Central memory CD8-positive, alpha-beta T cell (primary cell): ENCODE results near the gene SH2D1A.
A peak's percentile ranks its signal among the peaks of the same experiment; 100 is the strongest.
"Not testable (repeated sequence)": the region's sequence is repeated elsewhere in the genome, so short reads cannot be mapped to it uniquely, and the experiment has no call there.

ENCODE experiments used
- ATAC-seq: fragments of 150-1000 bp; cut with Tn5 transposase; replicated peaks from 2 replicates; pipeline ENCODE4 v1.10.0; 2022; ENCODE audit warnings: mild to moderate bottlenecking, moderate FRiP score, moderate number of reproducible peaks; ENCODE audit not compliant: poor library complexity, severe bottlenecking; ENCODE audit errors: extremely low read depth
- DNase-seq, 2 donors: peaks; one replicate each; pipeline ENCODE4 v3.0.0; 2021; ENCODE audit warnings: low spot score in 2 of 2
- H3K27ac Mint-ChIP-seq: one replicate; pipeline ENCODE4 v1.8.0; 2022; ENCODE audit warnings: low read depth, mild to moderate bottlenecking, moderate library complexity, mixed read lengths
- H3K27me3 Mint-ChIP-seq: one replicate; pipeline ENCODE4 v1.8.0; 2022; ENCODE audit warnings: mixed read lengths
- H3K36me3 Mint-ChIP-seq: one replicate; pipeline ENCODE4 v1.8.0; 2022; ENCODE audit warnings: mild to moderate bottlenecking, moderate library complexity, mixed read lengths; ENCODE audit not compliant: insufficient read depth
- H3K4me1 Mint-ChIP-seq: one replicate; pipeline ENCODE4 v1.8.0; 2022; ENCODE audit warnings: mixed read lengths
- H3K4me3 Mint-ChIP-seq: one replicate; pipeline ENCODE4 v1.8.0; 2022; ENCODE audit warnings: mild to moderate bottlenecking, moderate library complexity, mixed read lengths
- H3K9me3 Mint-ChIP-seq: one replicate; pipeline ENCODE4 v1.8.0; 2022; ENCODE audit warnings: mixed read lengths

The SH2D1A gene

DNA sequence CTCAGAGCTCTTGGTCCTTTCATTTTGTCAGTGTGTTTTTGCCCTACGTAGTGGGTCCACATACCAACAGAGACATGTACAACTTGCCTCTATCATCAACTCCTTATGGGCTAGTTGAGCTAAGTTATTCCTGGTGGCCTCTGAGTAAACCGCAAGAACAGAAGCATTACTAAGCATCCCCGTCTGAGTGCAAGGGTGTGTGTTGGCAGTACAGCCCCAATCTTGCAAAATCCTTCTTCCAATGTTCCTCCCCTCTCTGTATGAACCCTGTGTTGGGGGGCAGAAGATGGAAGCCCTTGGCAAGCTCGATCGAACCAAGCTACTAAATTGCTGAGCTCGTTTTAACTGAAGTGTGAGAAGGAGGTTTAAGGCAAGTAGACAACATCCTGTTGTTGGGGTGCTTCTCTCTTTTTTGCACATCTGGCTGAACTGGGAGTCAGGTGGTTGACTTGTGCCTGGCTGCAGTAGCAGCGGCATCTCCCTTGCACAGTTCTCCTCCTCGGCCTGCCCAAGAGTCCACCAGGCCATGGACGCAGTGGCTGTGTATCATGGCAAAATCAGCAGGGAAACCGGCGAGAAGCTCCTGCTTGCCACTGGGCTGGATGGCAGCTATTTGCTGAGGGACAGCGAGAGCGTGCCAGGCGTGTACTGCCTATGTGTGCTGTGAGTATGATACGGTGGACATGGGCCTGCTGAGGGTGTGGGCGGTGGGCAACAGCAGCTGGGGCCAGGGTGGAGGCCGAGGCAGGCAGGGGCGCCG lies at the start of gene SH2D1A:
TSS of gene SH2D1A (plus strand) at position 447 of the 760 bp plus-strand sequence. CDS start at position 527, 80 bp downstream.
- Mint-ChIP-seq H3K9me3 (no peaks in the 10 kb centered on the region), H3K27ac (peak within 1 kb of the TSS; percentile 89), H3K27me3 (no peaks in the 10 kb centered on the region), H3K36me3 (peaks cover 17% of the 10 kb centered on the region), H3K4me1 (peaks cover 31% of the 10 kb centered on the region), H3K4me3 (peak within 1 kb of the TSS; percentile 95)
- ATAC-seq (peak; percentile 44), DNase-seq (peak in 1 of 2 donors; percentile 39)

DNA sequence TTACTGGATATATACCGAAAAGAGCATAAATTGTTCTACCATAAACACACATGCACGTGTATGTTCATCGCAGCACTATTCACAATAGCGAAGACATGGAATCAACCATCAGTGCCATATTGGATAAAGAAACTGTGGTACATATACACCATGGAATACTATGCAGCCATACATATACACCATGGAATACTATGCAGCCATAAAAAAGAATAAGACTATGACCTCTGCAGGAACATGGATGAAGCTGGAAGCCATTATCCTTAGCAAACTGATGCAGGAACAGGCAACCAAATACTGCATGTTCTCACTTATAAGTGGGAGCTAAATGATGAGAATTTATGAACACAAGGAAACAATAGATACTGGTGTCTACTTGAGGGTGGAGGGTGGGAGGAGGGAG lies 47.0 kb upstream of the SH2D1A start:
- DNase-seq, ATAC-seq, H3K4me3 Mint-ChIP-seq, H3K27me3 Mint-ChIP-seq, H3K9me3 Mint-ChIP-seq, H3K36me3 Mint-ChIP-seq, H3K27ac Mint-ChIP-seq: not testable (repeated sequence)
- peaks cover 16% of the 10 kb centered on the region for H3K4me1 Mint-ChIP-seq

DNA sequence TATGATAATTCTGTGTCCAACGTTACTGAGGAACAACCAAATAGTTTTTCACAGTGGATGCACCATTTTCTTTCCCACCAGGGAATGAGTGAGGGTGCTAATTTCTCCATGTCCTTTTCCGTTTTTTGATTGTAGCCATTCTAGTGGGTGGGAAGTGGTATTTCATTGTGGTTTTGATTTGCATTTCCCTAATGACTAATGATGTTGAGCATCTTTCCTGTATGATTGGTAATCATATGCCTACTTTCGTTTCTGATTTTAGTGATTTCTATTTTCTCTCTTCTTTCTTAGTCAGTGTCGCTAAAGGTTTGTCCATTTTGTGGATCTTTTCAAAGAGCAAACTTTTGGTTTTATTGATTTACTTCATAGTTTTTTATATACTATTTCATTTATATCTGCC lies 46.0 kb upstream of the SH2D1A start:
- H3K27ac Mint-ChIP-seq, result peak overlapping the region; percentile 93
- ATAC-seq (peak; percentile 70), DNase-seq (no peak)
- H3K4me1 Mint-ChIP-seq, result peaks cover 22% of the 10 kb centered on the region
- H3K4me3 Mint-ChIP-seq, result peak overlapping the region; percentile 78
- H3K36me3 Mint-ChIP-seq, result peaks cover 7% of the 10 kb centered on the region
- no peaks in the 10 kb centered on the region for H3K9me3 Mint-ChIP-seq
- no peaks in the 10 kb centered on the region for H3K27me3 Mint-ChIP-seq

DNA sequence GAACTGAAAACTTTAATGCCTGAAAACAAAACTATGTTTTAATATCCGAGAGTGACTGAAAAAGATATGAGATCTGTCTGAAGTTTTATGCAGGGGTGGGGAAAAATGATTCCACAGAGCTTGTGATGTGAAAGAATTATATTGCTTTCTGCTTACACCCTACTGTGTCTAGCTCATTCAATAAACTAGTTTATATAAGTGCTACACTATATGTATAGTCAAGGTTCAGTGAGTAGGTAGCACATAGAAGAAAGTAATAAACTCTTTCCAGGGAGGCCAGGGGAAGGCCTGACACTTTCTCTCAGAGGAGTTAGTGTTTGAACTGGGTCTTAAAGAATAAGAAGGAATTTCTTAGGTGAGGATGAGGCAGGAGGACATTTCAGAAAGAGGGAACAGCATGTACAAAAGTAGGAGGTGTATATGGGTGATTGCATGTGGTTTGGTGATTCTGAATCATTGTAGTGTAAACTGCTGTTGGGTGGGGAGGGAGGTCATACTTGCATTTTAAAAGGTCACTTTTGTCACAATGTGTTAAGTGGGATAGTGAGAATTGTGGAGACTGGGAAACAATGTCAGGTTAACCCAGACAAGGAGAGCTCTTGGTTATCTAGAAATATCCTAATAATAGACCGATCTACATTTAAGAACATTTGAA lies 39.0 kb upstream of the SH2D1A start:
- ATAC-seq, result no peak
- peak overlapping the region; percentile 59 for H3K27ac Mint-ChIP-seq
- H3K4me1 Mint-ChIP-seq, result peaks cover 37% of the 10 kb centered on the region
- H3K27me3 Mint-ChIP-seq, result no peaks in the 10 kb centered on the region
- no peak overlapping the region for H3K4me3 Mint-ChIP-seq
- H3K36me3 Mint-ChIP-seq, result peaks cover 5% of the 10 kb centered on the region
- no peak for DNase-seq
- H3K9me3 Mint-ChIP-seq, result no peaks in the 10 kb centered on the region

DNA sequence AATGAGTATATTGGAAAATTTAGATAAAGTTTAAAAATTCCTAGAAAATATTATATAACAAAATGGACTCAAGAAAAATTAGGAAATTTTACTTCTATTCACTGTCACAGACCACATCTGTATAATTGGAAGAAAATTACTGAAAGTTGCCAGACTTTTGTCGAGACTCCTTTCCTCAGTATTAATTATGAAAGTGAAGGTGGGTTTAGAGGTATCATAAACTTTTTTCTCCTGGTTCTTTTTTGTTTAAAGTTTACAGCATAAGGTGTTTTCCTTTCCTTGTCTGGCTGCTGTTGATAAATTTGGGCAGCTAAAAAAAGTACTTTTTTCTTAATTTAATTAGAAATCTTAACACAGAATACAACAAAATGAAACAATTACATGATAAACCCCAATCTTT lies 20.6 kb upstream of the SH2D1A start:
- H3K4me3 Mint-ChIP-seq, result no peak overlapping the region
- H3K4me1 Mint-ChIP-seq, result peaks cover 22% of the 10 kb centered on the region
- H3K27ac Mint-ChIP-seq, result no peak overlapping the region
- no peaks in the 10 kb centered on the region for H3K9me3 Mint-ChIP-seq
- DNase-seq (no peak), ATAC-seq (no peak)
- no peaks in the 10 kb centered on the region for H3K36me3 Mint-ChIP-seq
- no peaks in the 10 kb centered on the region for H3K27me3 Mint-ChIP-seq

DNA sequence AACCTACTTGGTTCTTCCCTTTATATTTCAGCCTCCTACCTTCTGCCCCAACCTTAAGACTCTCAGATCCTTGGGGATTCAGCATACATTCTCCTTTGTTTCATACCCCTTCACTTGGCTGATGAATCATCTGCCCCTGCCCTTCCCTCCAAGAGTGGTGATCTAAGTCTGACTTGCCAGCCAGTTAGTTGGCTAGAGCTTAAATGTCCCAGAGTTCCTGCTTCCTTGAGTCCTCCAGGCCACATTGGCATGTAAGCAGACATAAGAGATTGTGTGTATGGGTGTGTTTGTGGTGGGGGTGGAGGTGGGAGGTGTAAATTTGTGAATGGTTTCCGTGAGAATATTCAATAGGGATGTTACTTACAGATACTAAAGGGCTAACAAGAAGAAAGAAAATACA lies 17.6 kb upstream of the SH2D1A start:
- peaks cover 27% of the 10 kb centered on the region for H3K4me1 Mint-ChIP-seq
- ATAC-seq, result no peak
- no peak overlapping the region for H3K4me3 Mint-ChIP-seq
- H3K27ac Mint-ChIP-seq, result no peak overlapping the region
- DNase-seq, result no peak
- no peaks in the 10 kb centered on the region for H3K36me3 Mint-ChIP-seq
- no peaks in the 10 kb centered on the region for H3K9me3 Mint-ChIP-seq
- H3K27me3 Mint-ChIP-seq, result no peaks in the 10 kb centered on the region

DNA sequence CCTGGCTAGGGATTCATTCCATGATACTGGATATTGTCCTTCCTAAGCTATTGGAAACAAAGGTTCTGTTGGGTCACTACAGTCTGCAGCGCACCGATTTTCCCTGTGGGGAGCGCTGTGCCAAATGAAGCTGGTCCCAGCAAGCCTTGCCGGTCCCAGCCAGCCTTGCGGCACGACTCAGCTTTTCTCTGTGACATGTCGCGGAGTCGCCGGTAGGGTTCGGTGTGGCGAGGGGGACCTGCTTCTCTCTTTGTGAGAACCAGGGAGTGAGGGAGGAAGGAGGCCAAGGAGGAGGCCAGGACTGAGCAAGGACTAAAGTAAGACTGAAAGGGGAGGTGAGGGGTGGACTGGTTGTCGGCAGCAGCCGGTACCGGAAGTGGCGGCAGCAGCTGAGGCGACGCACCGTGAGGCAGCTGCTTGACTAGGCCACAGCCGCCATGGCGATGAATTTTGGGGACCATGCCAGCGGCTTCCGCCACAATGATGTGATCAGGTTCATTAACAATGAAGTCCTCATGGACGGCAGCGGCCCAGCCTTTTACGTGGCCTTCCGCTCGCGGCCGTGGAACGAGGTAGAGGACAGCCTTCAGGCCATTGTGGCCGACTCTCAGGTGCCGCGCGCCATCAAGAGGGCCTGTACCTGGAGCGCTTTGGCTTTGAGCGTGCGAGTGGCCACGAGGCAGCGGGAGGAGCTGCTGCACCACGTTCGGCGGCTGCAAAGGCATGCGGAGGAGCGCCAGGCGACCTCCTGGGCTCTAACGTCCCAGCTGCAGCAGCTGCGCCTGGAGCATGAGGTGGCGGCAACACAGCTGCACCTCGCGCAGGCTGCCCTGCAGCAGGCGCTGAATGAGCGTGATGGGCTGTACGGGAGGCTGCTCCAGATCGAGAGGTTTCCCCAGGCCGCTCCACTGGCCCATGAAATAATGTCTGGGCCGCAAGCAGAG lies 13.6 kb upstream of the SH2D1A start, which contains the start of gene TEX13D:
TSS of gene TEX13D (plus strand) at position 180 of the 944 bp plus-strand sequence. CDS start at position 438, 258 bp downstream.
- no peaks in the 10 kb centered on the region for H3K27me3 Mint-ChIP-seq
- no peak for DNase-seq
- H3K4me3 Mint-ChIP-seq, result no peak within 1 kb of the TSS
- ATAC-seq, result no peak
- H3K4me1 Mint-ChIP-seq, result peaks cover 43% of the 10 kb centered on the region
- no peak within 1 kb of the TSS for H3K27ac Mint-ChIP-seq
- no peaks in the 10 kb centered on the region for H3K36me3 Mint-ChIP-seq
- no peaks in the 10 kb centered on the region for H3K9me3 Mint-ChIP-seq

DNA sequence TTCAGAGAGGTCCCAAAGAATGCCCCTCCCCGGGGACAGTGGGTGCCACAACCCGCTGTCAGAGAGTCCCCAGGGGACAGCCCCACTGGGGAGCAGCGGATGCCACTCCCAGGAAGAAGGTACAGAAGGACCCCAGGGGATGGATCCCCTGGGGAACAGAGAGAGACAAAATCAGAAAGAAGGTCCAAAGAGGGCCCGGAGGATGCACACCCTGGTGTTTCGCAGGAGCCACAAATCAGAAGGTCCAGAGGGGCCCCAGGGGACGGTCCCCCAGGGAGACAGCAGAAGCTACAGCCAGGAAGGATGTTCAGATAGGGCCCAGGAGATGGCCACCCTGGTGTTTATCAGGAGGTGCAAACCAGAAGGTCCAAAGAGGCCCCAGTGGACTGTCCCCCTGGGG lies 12.5 kb upstream of the SH2D1A start:
- no peak for ATAC-seq
- peaks cover 39% of the 10 kb centered on the region for H3K4me1 Mint-ChIP-seq
- no peak overlapping the region for H3K4me3 Mint-ChIP-seq
- no peak overlapping the region for H3K27ac Mint-ChIP-seq
- no peaks in the 10 kb centered on the region for H3K36me3 Mint-ChIP-seq
- DNase-seq, result no peak
- H3K9me3 Mint-ChIP-seq, result no peaks in the 10 kb centered on the region
- H3K27me3 Mint-ChIP-seq, result no peaks in the 10 kb centered on the region

DNA sequence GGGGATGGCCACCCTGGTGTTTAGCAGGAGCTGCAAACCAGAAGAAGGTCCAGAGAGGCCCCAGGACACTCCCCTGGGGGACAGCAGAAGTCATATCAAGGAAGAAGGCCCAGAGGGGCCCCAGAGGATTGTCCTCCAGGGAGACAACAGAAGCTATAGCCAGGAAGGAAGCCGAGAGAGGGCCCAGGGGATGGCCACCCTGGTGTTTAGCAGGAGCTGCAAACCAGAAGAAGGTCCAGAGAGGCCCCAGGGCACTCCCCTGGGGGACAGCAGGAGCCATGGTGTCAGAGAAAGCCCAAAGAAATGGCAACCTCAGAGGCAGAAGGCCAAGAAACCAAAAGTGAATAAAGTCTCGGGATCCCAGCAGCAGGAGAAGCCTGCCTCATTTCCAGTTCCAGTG lies 11.8 kb upstream of the SH2D1A start:
- not testable (repeated sequence) for H3K36me3 Mint-ChIP-seq, H3K4me3 Mint-ChIP-seq, DNase-seq, H3K9me3 Mint-ChIP-seq, ATAC-seq, H3K27me3 Mint-ChIP-seq, H3K27ac Mint-ChIP-seq
- H3K4me1 Mint-ChIP-seq, result peaks cover 38% of the 10 kb centered on the region

DNA sequence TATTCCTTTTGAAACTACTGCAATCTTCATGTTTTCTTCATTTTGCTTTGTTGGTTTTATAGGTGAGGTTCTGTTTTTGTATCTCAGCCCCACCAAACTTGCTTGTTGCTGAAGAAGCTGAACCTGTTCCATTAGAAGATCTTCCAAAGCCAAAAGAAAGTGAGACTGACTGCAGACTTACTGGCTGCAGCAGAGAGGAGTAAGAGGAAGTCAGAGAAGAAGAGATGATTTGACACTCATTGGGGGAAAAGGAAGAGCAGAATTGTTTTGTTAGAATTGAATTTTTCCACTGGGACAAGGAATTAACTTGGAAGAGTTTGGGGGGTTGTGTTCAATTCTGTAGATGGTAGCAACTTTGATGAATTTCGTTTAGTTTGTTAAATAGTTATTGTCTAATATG lies 10.8 kb upstream of the SH2D1A start:
- Mint-ChIP-seq H3K9me3 (no peaks in the 10 kb centered on the region), H3K4me1 (peaks cover 33% of the 10 kb centered on the region), H3K36me3 (no peaks in the 10 kb centered on the region), H3K4me3 (peak overlapping the region; percentile 10), H3K27ac (peak overlapping the region; percentile 52), H3K27me3 (no peaks in the 10 kb centered on the region)
- DNase-seq (no peak), ATAC-seq (no peak)

DNA sequence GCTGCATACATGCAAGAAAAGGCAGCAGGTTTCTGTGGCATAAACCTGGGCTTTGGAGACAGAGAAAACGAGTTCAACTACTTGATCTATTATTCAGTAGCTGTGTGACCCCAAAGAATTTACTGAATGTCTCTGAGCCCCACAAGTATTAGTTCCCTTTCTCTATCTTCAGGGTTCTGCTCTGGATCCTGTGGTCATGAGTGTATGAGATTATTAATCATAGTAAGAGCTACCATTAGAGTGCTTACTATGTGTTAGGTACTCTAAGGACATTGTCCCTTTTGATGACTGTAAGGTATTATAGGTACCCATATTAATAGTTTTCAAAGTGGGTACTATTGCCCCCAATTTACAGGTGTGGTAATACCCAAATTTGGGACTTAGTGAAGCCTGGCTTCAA lies 8.4 kb upstream of the SH2D1A start:
- ATAC-seq, result no peak
- DNase-seq, result no peak
- no peak overlapping the region for H3K4me3 Mint-ChIP-seq
- no peaks in the 10 kb centered on the region for H3K9me3 Mint-ChIP-seq
- H3K4me1 Mint-ChIP-seq, result peaks cover 40% of the 10 kb centered on the region
- peaks cover 3% of the 10 kb centered on the region for H3K36me3 Mint-ChIP-seq
- no peak overlapping the region for H3K27ac Mint-ChIP-seq
- no peaks in the 10 kb centered on the region for H3K27me3 Mint-ChIP-seq

DNA sequence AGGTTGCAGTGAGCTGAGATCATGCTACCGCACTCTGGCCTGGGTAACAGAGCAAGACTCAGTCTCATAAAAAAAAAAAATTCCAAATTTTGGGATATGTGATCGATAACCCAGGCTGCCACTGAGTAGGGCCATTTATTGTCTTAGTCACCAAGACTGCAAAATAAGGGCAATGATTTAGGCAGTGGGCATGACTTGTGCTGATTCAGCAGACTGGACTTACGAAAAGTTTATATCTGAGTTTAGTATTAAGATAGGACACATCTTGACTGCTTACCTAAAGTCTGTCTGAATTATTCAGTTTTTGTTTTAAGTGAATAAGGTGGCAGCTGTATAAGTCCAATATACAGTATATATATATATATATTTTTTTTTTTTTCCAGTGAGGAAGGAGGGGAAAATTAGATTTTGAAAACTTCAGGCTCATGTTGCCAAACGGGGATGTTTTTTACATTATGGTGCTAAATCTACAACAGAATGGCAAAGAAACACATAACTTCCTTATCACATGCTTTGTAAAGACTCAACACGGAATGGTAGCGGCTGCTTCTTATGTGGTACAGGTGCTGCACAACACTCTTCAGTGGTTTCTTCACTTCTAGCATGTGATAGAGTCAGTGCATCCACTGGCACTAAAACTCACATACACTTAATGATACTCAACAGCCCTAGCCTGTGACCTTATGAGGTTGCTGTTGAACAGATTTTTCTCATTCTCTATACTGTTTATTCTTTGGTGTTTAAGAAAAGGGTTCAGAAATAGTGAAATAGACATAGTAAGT lies 7.4 kb upstream of the SH2D1A start:
- H3K9me3 Mint-ChIP-seq, result no peaks in the 10 kb centered on the region
- DNase-seq (peak in 1 of 2 donors; percentile 53), ATAC-seq (peak; percentile 74)
- no peak overlapping the region for H3K27ac Mint-ChIP-seq
- peaks cover 44% of the 10 kb centered on the region for H3K4me1 Mint-ChIP-seq
- peak overlapping the region; percentile 54 for H3K4me3 Mint-ChIP-seq
- no peaks in the 10 kb centered on the region for H3K27me3 Mint-ChIP-seq
- H3K36me3 Mint-ChIP-seq, result peaks cover 7% of the 10 kb centered on the region
